SW480 (cell line): ENCODE measurements around the gene AOAH.

Experiments used
- DNase-seq: peaks from one replicate; pipeline ENCODE4 v3.0.0-alpha.2; 2016; ENCODE audit warnings: low spot score

The AOAH gene

DNA sequence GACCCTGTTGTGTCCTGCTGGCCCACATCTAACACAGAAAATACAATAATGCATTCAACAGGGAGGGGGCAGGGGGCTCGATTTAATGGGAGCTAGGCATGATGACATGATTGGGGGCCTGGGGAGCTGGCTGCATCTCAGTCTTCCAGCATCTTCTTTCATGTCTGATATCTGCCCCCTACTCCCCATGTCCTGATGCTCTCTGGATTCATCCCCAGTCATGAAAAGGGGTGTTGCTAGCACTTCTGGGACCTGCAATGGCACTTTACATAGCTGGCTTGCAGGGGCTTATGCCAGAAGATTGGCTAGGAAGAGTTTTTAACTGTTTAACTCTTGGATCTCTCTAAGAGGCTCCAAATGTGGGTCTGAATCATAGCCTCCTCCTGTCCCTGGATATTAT lies 94.9 kb downstream of the AOAH start:
- no peak for DNase-seq

DNA sequence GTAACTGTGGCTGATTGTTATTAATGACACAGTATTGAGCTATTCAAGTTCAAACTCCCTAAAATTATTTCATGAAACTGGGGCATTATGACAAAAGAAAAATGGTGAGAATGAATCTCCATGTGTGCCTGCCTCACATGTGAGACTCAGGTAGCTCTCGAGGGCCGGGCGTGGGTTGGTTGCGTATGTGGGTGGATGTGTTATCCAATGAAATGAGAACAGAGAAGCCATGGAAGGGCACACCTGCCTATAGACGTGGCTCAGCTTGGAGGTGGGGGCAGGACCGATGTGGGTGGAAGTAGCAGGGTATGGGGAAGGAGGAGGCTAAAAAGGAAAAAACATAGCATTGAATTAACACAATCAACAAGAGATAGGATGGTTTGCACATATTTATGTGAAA lies 96.5 kb downstream of the AOAH start:
- no peak for DNase-seq

DNA sequence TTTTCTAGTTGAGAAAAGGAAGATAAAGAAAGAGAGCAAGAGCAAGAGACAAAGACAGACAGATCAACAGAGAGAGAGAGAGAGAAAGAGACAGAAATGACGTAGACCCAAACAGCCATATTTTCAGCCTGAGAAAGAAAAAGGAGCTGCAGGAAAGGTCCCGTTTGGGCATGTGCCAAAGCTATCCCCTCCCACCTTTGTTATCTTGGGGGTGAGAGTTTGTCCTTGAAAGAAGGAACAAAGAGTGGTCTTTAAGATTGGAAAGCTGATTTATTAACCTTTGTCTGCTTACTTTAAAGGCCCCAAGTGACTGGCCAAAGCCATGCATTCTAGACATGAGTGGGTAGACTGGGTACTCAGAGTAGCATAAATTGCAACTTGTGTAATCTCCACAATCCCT lies 98.2 kb downstream of the AOAH start:
- no peak for DNase-seq

DNA sequence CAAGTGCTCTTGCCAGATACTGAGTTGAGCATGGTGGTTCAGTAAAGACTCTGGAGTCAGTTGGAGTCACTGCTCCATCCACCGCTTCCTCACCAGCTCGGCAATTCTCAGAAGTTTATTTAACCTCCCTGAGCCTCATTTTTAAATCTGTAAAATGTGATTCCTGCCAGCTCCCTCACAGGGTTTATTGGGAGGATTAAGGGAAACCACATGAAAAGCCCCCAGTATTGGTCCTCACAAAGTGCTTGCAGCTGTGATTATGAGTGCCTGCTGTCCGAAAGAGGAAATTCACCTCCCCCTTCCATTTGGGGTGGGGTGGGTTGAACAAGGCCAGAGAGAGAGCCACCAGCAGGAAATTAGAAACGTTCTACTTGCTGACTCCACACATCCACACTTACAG lies 99.0 kb downstream of the AOAH start:
- DNase-seq = peak; percentile 33

DNA sequence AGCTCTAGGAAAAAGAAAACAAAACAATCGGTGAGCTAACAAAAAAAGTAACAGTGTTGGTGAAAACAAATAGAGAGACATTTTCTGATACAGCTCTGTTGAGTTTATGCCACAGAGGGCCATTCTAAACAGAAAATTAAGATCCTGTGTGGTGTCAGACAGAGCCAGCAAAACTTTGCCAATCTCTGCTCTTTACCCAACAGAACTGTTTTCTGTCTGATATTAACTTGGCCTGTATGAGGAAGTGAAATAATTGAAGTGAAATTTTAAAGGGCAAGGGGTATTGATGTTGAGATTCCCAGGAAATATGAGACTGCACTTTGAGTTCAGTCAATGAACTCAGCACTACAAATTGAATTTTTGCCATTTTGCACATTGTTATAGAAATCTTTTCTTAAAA lies 101.0 kb downstream of the AOAH start:
- no peak for DNase-seq

DNA sequence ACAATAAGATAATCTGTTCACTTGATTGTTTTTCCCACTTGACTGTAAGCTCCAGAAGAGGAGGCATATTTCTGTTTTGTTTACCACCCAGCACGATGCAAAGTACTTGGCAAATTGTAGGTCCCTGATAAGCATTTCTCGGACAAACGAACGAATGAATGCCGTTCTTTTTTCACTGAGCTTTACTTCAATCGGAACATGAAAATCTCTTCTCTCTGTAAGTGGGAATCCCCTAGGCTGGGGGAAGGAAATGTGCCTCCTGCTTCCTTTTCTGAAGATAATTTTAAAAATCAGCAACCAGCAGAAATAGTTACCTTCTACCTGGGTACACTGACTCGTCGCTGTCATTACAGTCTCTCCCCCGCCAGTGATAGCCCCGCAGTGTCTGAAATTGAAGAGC lies 102.9 kb downstream of the AOAH start:
- DNase-seq = no peak

DNA sequence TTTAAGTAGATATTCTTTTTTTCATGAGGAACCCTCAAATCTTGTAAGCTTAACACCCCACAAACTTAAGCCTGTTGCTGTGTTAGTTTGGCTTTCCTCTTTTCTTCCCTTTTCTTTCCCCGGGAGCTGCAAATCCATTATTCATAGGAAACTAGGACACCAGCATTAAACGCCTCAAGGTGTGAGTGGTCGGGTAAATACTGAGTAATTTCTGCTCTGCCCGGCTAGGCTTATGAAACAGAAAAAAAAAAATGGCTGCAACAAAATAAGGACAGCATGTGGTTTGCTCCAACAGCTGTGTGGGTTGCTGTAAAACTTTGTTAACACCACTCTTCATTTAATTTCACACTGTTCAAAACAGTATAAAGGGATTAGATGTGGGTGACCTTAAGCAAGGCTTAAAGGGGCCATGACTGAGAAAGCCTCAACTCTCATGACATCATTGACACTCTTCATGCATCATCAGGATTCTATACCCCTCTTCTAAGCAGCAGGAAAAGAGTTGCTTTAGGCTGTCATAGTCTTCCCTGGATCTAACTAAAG lies 104.1 kb downstream of the AOAH start:
- no peak for DNase-seq

DNA sequence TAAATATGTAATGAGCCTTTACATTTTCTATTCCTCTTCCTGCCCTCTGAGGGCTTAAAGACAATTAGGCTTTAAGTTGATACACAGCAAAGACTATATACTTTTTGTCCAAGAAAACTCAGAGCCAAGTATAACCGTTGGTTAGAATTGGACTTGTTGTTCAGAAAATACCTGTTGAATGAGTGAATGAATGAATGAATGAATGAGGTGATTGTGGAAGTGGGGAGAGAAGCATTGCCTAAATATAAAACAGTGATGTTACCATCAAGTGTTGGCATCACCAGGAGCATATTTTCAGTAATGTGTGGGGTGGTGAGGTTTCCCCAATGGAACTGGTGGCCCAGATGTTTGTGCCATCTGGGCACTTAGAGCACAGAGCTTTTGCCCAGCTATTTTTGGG lies 106.9 kb downstream of the AOAH start:
- DNase-seq = no peak

DNA sequence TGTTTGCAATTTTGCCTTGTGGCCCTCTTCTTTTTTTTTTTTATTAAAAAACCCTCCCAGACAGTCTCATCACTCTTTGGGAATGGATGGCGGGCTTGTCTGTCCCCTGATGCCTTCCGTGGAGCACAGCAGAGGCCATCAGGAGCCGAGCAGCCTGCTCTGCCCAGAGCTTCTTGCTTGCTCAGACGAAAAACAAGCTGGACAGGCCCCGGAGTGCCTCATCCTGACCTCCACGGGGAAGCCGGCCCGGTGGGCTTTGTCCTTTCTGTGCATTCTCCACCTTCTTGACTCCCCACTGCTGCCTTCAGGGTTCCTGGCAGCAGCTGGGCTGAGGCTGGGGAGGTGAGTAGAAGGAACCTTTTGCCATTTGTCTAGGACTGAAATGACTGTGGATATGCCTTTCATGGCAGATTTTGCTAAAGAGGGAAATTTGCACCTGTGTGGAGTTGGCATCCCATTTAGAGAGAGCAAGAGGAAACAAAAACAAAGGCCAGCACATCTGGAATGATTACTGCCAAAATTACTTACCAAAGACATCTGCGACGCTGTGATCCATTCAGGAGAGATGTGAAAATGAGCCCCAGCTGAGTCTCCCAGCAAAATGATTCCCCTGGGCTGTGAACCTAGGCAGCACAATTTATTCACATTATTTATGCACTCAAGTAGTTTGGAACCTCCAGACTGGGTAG lies 108.3 kb downstream of the AOAH start:
- DNase-seq = no peak

DNA sequence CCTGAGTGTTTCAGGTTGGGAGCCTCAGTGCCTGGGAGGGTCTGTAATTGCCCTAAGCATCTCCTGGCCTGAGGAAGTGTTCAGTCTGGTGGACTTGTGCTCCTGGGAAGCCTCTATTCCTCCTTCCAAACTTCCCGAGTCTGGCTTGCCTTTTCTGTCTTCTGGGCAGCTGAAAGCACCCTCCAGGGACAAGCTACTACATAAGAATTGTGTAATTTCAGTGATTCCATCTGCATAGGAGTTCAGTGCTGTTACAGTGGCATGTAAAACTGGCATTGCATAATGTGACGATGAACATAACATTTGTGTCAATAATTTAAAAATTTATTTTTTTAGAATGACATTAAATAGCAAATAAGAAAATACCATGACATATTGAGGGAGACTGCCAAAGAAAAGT lies 109.3 kb downstream of the AOAH start:
- DNase-seq = no peak

DNA sequence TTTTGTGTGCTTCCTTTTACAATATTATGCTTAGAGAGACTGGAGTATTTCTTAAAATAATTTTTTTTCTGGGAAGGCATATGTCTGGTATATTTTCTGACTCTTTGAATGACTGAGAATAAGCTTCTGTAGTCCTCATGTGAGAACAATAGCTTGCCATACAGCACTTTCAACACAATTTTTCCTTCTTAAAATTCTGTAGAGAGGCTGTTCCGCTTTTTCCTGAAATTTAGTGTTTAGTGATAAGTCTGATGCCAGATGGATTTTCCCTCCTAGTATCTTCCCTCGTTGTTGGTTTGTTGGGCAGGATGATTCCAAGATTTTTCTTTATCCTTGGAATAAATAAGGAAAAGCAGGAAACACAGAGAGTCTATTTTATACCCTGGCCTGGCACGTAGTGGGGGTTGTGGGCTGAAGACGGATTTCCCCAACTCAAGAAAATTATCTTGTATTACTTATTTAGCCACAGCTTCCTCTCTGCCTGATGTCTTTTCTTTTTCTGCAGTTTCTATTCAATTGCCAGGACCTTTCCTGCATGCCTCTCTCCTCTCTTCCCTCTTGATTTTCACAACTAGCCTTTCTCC lies 111.2 kb downstream of the AOAH start:
- DNase-seq = no peak

DNA sequence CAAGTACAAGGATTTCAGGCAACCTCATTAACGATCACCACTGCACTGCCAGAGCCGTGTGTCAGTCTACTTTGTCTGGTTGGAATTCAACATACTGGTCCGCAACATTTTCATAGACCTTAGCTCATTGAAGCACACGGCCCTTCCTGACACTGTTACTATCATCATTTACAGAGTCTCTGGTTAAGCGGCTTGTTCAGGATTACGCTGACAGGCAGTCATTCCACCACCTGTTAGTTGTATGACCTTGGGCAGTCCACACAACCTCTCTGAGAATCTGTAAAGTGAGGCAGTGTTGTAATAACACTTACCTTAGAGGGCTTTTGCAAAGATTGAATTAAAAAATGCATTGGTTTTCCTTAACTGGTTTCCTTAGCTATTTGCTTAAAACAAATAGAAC lies 112.6 kb downstream of the AOAH start:
- no peak for DNase-seq

DNA sequence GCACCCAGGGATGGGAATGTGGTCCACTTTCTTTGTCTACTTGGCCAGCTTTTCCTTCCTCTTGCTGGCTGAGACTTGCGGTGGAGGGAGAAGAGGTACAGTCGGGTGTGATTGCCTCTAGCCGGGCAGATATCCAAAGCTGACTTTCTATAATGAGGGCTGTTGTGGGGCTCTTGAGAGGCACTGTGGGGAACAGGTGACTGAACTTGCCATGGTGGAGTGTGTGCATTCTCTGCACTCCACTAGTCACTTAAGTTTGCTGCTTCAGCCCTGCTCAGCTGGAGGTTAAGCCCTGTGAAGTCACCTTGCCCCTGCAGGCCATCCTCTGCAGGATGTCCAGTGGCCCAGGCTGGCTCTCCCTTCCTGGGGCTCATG lies 116.6 kb downstream of the AOAH start:
- DNase-seq = no peak

DNA sequence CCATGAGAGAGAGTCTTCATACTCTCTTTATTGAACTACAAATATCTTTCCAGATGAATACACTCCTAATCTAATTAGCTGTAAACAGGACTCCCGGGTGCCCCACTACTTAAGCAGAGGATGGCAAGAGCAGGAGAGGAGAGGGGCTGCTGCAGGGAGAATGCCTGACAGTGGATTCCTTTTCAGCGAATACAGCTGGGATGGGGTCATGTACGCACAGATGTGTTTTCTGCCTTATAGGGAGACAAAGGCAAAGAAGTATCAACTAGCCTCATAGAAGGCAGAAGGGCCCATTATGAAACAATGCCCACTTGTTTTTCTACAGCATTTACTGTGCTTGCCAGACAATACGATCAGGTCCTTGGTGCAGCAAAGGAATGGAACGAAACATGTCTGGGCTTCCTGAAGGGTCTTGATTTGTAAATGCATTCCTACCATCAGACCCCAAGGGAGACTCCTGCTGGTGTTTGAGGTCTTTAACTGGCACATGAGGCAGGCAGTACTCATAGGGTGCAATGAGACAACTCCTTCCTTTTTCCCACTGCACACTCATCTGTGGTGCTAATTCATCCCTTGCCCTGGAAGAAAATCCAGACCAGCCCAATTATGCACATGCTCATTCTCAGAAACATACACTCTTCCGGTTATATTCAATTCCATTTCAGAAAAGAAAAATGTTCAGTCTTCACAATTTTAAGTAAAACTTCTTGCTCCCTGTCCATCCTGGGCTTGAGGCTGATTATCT lies 117.1 kb downstream of the AOAH start:
- no peak for DNase-seq

DNA sequence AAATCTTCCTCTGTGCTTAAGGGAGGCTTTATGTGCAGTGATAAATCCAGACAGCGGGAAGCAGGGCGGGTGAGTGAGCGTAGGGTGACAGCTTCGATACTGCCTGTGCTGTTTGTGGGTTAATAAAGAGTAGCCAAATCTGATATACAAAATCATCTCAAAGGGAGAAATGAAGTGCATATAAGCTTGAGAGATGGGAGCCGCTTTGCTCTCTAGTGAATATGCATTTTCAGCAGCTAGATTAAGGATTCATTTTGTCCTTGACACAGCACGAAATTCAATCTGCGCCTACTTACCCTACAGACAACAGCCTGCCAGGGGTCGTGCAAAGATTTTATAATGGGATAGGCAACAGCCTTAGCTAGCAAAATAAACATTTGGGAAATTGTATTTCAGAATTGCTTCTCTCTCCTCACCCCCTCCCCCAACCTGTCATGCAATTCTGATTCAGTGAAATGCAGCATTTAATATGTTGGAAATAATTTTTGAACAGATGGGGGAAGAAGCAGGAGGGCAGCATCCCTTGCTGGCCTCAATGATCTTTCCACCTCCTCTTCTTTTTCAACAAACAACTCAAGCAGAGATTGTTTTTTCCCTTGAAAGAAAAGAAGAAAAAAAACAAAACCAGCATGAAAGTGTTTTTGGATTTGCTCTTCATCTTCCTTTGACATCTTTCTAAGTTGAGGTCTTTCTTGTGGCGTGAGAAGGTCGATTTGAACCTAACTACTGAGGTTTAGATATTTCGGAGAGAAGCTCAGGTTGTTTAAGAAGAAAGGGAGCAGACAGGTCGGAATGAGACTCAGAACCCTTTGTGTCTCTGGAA lies 117.9 kb downstream of the AOAH start:
- DNase-seq = no peak

DNA sequence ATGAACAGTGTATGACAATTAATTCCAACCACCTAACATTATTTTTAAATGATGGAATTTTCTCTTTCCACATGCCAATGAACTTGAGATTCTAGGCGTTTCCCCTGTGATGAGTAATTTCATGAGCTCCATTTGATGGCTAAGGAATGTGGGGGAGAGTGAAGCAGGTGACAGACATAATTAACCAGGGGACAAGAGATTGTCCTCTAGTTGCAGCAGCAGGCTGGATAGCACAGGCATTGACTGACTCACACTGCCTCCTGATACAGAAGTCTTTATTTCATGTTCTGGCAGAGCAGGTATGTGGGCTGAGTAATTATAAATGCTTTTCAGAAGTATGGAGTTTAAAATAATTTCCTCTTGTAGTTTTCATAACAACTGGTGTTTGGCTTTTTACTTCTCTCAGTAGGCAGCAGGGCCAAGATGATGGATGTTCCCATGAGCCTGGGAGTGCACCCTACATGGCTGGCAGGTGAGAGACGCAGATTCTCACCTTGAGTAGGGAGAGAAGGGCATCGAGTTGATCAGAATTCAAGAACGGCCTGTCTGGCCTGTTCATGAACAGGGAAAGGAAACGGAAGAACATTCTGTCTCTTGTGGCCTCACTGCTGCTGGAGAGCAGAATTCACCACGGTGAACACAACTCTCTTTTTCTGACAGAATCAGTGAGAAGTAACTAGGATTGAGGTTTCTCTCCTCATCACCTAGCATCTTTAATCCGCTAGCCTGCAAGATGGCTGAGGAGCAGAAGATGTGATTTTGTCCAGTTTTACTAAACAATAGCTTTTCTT lies 118.8 kb downstream of the AOAH start:
- peak; percentile 85 for DNase-seq

DNA sequence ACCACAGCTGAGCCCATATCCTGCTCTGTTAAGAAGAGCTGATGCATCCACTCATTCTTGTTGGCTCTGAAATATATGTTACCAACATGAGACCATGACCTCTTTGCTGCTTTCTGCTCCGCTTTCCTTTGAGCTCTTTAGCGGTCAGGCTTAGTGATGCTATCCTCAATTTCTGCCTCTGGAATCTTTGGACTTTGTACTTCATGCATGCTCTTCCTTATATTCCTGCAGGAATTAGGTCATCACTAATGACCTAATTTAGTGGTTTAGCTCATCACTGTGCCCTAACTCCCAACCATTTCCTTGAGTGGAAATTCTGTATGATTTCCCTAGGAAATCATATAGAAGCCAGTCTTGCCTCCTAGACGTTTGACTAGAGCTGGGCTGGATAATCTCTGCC lies 119.5 kb downstream of the AOAH start:
- peak; percentile 87 for DNase-seq

DNA sequence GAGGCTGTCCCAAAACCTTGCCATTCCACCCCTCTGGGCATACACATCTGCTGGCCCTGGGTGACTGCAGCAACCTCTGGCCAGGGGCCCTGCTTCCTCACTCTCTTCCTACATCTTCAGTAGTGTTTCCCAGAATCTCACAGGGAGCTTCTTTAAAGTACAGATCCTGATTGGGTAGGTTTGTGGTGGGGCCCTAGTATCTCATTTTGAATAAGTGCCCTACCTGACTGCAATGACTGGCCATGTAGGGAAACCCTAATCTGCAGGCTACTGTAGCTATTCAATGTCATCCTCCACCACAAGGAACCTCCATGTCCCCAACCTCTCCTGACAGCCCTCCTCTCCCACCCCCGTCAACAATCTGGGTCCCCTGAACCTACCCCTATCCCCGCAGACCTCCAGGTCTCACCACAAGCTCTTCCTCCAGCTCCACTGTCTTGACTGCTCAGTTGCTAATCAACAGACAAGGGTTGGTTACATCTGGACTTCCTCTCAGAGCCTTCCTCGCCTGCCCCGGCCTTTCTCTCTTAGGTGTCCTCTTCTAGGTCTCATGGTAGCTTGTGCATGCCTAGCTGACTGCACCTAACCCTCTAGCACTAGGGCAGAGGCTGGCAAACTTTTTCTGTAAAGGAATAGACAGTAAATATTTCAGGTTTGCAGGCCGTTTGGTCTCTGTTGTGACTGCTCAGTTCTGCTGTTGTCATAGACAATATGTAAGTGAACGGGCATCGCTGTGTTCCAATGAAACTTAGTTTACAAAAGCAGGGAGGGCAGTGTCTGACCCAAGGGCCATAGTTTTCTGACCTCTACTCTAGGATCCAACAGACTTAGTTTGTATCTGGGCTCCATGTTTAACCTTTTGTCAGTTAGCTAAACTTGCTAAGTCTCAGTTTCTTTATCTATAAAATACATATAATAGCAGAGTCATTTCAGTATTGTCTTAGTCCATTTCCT lies 121.1 kb downstream of the AOAH start:
- no peak for DNase-seq

DNA sequence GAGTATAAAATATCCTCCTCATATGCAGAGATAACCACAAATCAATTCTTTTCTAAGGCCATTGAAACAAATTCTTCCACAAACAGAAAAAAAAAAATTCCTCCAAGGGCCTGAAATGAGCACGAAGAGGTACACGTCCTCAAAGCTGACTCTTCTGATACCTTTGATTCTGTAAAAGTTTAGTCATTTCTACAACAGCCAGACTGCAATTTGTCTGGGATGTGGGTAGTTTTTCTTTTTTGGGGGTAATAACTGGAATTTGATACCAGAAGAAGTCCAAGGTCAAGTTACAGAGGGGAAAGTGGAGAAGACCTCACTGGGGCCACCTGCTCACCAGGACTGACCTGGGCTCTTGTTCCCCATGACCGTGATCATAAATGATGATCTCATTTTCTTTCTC lies 121.8 kb downstream of the AOAH start:
- DNase-seq = no peak

DNA sequence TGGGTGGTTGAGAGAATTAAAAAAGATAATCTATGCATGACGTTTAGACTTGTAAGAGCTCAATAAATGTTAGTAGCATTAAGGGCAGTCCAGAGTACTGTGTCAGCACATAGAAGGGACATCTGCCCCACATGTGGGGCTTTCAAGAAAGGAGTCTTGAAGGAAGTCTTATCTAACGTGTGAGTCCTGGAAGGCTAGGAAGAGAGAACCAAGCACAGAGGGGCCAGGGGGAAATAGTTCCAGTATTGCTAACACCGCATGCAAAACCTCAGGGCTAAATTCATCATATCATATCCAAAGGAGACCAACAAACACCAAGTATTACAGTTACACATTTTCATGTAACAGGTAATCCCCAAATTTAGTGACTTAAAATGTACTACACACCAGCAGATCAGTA lies 122.7 kb downstream of the AOAH start:
- DNase-seq = no peak
